ENCODE results near the gene KLK15.
A peak's percentile ranks its signal among the peaks of the same experiment; 100 is the strongest.

The KLK15 gene

GRCh38 chr19:50837300-50837699 is 3.9 kb upstream of the KLK15 start:
- no peak overlapping the region for H3K4me3 ChIP-seq (ENCODE audit: low read length)
- no peak for TF ChIP-seq CTCF (IDR thresholded peaks at IDR 0.05; ENCODE audit: insufficient read depth, low read depth, low read length, missing control alignments)
- DNase-seq (ENCODE audit: low read depth) = peak; percentile 29

GRCh38 chr19:50836543-50837195 is 3.3 kb upstream of the KLK15 start:
- no peak for TF ChIP-seq CTCF (IDR thresholded peaks at IDR 0.05; ENCODE audit: insufficient read depth, low read depth, low read length, missing control alignments)
- no peak for DNase-seq (ENCODE audit: low read depth)
- H3K4me3 ChIP-seq (ENCODE audit: low read length) = no peak overlapping the region

GRCh38 chr19:50835785-50836542 is 2.6 kb upstream of the KLK15 start:
- DNase-seq (ENCODE audit: low read depth) = peak; percentile 63
- TF ChIP-seq CTCF (IDR thresholded peaks at IDR 0.05; ENCODE audit: insufficient read depth, low read depth, low read length, missing control alignments) = no peak
- H3K4me3 ChIP-seq (ENCODE audit: low read length) = peak overlapping the region; percentile 52

- TF ChIP-seq CTCF (IDR thresholded peaks at IDR 0.05; ENCODE audit: insufficient read depth, low read depth, low read length, missing control alignments) = no peak
- peak overlapping the region; percentile 52 for H3K4me3 ChIP-seq (ENCODE audit: low read length)
- peak; percentile 24 for DNase-seq (ENCODE audit: low read depth)
These were observed 1.9 kb upstream of the KLK15 start for GRCh38 chr19:50835103-50835784.

- no peak for DNase-seq (ENCODE audit: low read depth)
- no peak for TF ChIP-seq CTCF (IDR thresholded peaks at IDR 0.05; ENCODE audit: insufficient read depth, low read depth, low read length, missing control alignments)
- H3K4me3 ChIP-seq (ENCODE audit: low read length) = no peak overlapping the region
These were observed 411 bp upstream of the KLK15 start for GRCh38 chr19:50833802-50834167.

- no peak for TF ChIP-seq CTCF (IDR thresholded peaks at IDR 0.05; ENCODE audit: insufficient read depth, low read depth, low read length, missing control alignments)
- no peak overlapping the region for H3K4me3 ChIP-seq (ENCODE audit: low read length)
- no peak for DNase-seq (ENCODE audit: low read depth)
These were observed 708 bp downstream of the KLK15 start for GRCh38 chr19:50832666-50833065.
